Type B pancreatic cell (in vitro differentiated cells): ENCODE results near the gene CEP68. TPM values are rescaled to one million over a fixed set of nuclear protein-coding genes. Genes with fewer than 3 reads are reported as not detected.

Experiments
- DNase-seq: peaks from one replicate; pipeline ENCODE4 v3.0.0; 2021; ENCODE audit warnings: mixed read lengths; ENCODE audit not compliant: unreplicated experiment; ENCODE audit errors: extremely low spot score
- H3K27ac Mint-ChIP-seq: 2 replicates; pipeline ENCODE4 v1.8.0; 2021; ENCODE audit warnings: mild to moderate bottlenecking, mixed read lengths
- H3K27me3 Mint-ChIP-seq: 2 replicates; pipeline ENCODE4 v1.8.0; 2021; ENCODE audit warnings: mixed read lengths
- H3K36me3 Mint-ChIP-seq: 2 replicates; pipeline ENCODE4 v1.8.0; 2021; ENCODE audit warnings: mixed read lengths
- H3K4me1 Mint-ChIP-seq: one replicate; pipeline ENCODE4 v1.8.0; 2021; ENCODE audit warnings: mixed read lengths; ENCODE audit not compliant: unreplicated experiment
- H3K4me3 Mint-ChIP-seq: 2 replicates; pipeline ENCODE4 v1.8.0; 2021; ENCODE audit warnings: mild to moderate bottlenecking, mixed read lengths
- H3K9me3 Mint-ChIP-seq: 2 replicates; pipeline ENCODE4 v1.8.0; 2021; ENCODE audit warnings: mixed read lengths
- total RNA-seq: library from RNA; stranded (reverse); gene quantifications from 2 replicates; pipeline ENCODE4 v1.2.1, GENCODE V29; 2021; ENCODE audit warnings: low replicate concordance
- TF ChIP-seq, protein P1 (sequence below): fragments of 200-600 bp; sonication (generic); conservative IDR thresholded peaks from 2 replicates; pipeline ENCODE4 v1.5.0; 2021; ENCODE audit warnings: antibody characterized with exemption, mild to moderate bottlenecking

CEP68 gene
- total RNA-seq, 1 donor from 2014 or later, result 21.5 TPM

DNA sequence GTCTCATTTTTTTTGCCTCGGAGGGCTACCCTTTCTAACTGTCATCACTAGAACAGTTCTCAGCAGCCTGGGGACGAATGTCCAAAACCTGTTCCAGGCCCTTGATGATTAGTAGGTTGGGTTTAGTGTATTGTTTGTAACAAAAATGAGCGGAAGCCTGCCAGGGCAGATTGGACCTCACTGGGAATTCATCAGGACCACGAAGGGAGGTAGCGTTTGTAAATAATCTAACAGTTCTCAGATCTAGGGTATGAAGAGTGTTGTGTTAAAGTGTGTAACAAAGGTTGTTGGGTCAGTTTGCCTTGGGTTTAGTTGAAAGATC is 799 bp downstream of the CEP68 start:
- TF ChIP-seq, protein P1, sequence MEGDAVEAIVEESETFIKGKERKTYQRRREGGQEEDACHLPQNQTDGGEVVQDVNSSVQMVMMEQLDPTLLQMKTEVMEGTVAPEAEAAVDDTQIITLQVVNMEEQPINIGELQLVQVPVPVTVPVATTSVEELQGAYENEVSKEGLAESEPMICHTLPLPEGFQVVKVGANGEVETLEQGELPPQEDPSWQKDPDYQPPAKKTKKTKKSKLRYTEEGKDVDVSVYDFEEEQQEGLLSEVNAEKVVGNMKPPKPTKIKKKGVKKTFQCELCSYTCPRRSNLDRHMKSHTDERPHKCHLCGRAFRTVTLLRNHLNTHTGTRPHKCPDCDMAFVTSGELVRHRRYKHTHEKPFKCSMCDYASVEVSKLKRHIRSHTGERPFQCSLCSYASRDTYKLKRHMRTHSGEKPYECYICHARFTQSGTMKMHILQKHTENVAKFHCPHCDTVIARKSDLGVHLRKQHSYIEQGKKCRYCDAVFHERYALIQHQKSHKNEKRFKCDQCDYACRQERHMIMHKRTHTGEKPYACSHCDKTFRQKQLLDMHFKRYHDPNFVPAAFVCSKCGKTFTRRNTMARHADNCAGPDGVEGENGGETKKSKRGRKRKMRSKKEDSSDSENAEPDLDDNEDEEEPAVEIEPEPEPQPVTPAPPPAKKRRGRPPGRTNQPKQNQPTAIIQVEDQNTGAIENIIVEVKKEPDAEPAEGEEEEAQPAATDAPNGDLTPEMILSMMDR, result no peak
- no peak for DNase-seq
- Mint-ChIP-seq H3K4me3 (peak overlapping the region; percentile 86), H3K36me3 (no peaks in the 10 kb centered on the region), H3K4me1 (peaks cover 27% of the 10 kb centered on the region), H3K27ac (peak overlapping the region; percentile 79), H3K27me3 (no peaks in the 10 kb centered on the region), H3K9me3 (no peaks in the 10 kb centered on the region)

GRCh38 chr2:65057391-65058052 is 1.3 kb downstream of the CEP68 start:
- Mint-ChIP-seq H3K4me1 (peaks cover 27% of the 10 kb centered on the region), H3K36me3 (no peaks in the 10 kb centered on the region), H3K27me3 (no peaks in the 10 kb centered on the region), H3K9me3 (no peaks in the 10 kb centered on the region), H3K27ac (peak overlapping the region; percentile 79), H3K4me3 (peak overlapping the region; percentile 86)
- DNase-seq, result no peak
- TF ChIP-seq, protein P1, result no peak

GRCh38 chr2:65059071-65059470 is 2.9 kb downstream of the CEP68 start:
- Mint-ChIP-seq H3K4me3 (peak overlapping the region; percentile 65), H3K4me1 (peaks cover 42% of the 10 kb centered on the region), H3K36me3 (peaks cover 5% of the 10 kb centered on the region), H3K9me3 (no peaks in the 10 kb centered on the region), H3K27ac (peak overlapping the region; percentile 11), H3K27me3 (no peaks in the 10 kb centered on the region)
- no peak for DNase-seq
- TF ChIP-seq, protein P1, result no peak

DNA sequence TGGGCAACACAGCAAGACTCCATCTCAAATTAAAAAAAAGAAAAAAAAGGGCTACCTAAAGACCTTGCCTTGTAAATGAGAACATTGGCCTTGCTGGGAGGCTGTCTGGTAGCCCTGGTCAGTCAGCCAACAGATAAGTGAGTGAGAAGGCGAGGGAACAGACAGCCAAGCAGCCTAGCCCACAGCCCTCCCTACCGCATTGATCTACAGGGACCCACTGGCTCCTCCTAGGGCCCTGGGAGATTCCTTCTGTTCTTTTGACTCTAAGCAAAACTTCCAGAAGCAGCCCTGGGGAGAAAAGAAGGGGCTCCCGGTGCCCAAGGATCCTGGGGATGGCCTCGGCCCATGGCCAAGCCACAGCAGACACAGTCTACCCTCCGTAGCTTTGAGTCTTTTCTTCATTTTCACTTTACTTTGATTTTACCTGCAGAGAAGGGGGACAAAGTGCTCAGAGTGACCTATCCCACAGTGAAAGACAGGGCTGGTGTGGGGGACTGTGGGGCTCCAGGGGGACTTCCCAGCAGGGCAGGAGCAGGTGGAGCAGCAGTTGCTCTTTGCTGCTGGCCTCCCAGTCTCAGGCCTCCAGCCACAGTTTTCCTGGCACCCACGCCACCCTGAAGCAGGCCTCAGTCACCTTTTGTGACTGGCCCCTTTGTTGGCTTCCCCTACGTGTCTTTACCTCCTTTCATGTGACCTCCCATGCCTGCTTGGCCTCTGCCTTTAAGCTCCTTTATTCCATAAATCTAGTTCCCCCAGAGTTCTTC is 5.1 kb downstream of the CEP68 start:
- no peak for DNase-seq
- TF ChIP-seq, protein P1, result no peak
- peaks cover 5% of the 10 kb centered on the region for H3K36me3 Mint-ChIP-seq
- H3K27me3 Mint-ChIP-seq, result no peaks in the 10 kb centered on the region
- H3K9me3 Mint-ChIP-seq, result no peaks in the 10 kb centered on the region
- H3K4me1 Mint-ChIP-seq, result peaks cover 49% of the 10 kb centered on the region
- H3K4me3 Mint-ChIP-seq, result no peak overlapping the region
- peak overlapping the region; percentile 18 for H3K27ac Mint-ChIP-seq

- peak overlapping the region; percentile 18 for H3K27ac Mint-ChIP-seq
- peaks cover 48% of the 10 kb centered on the region for H3K4me1 Mint-ChIP-seq
- H3K4me3 Mint-ChIP-seq, result no peak overlapping the region
- no peaks in the 10 kb centered on the region for H3K27me3 Mint-ChIP-seq
- TF ChIP-seq, protein P1, result no peak
- DNase-seq, result no peak
- H3K9me3 Mint-ChIP-seq, result no peaks in the 10 kb centered on the region
- peaks cover 5% of the 10 kb centered on the region for H3K36me3 Mint-ChIP-seq
These were observed 5.7 kb downstream of the CEP68 start for GRCh38 chr2:65061910-65062339.
